ENCODE measurements around the gene BACH2.

DNA sequence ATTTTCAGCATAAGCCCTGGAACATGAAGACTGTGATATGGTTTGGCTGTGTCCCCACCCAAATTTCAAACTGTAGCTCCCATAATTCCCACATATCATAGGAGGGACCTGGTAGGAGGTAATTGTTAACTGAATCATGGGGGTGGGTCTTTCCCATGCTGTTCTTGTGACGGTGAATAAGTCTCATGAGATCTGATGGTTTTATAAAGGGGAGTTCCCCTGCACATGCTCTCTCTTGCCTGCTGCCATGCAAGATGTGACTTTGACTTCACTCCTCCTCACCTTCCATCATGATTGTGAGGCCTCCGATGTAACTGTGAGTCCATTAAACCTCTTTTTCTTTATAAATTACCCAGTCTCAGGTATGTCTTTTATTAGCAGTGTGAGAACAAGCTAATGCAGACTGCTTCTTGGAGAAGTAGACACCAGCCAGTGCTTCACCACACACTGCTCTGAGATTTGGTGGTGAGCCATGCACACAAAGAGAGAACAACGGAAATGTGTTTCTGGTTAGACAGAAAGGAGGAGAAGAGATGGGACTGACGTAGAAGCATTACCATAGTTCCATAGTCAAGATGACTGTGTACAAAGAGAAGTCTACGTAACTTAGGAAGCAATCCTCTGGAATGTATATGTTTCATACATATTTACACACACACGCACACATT lies 97.8 kb downstream of the BACH2 start:
- no peak for TF ChIP-seq POLR2AphosphoS5 (IDR thresholded peaks at IDR 0.05)
- TF ChIP-seq, protein P1, sequence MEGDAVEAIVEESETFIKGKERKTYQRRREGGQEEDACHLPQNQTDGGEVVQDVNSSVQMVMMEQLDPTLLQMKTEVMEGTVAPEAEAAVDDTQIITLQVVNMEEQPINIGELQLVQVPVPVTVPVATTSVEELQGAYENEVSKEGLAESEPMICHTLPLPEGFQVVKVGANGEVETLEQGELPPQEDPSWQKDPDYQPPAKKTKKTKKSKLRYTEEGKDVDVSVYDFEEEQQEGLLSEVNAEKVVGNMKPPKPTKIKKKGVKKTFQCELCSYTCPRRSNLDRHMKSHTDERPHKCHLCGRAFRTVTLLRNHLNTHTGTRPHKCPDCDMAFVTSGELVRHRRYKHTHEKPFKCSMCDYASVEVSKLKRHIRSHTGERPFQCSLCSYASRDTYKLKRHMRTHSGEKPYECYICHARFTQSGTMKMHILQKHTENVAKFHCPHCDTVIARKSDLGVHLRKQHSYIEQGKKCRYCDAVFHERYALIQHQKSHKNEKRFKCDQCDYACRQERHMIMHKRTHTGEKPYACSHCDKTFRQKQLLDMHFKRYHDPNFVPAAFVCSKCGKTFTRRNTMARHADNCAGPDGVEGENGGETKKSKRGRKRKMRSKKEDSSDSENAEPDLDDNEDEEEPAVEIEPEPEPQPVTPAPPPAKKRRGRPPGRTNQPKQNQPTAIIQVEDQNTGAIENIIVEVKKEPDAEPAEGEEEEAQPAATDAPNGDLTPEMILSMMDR (IDR thresholded peaks at IDR 0.05; ENCODE audit: poor library complexity, severe bottlenecking): no peak
- TF ChIP-seq MXI1 (conservative IDR thresholded peaks at IDR 0.05; ENCODE audit: poor library complexity, severe bottlenecking): no peak
- no peak for TF ChIP-seq RAD21 (conservative IDR thresholded peaks at IDR 0.05)
- TF ChIP-seq EP300 (conservative IDR thresholded peaks at IDR 0.05; ENCODE audit: poor library complexity, severe bottlenecking): no peak
- no peak for TF ChIP-seq EZH2 (IDR thresholded peaks at IDR 0.05; ENCODE audit: borderline replicate concordance, insufficient read depth, low read length, poor library complexity, severe bottlenecking)
- TF ChIP-seq TAF1 (IDR thresholded peaks at IDR 0.05; ENCODE audit: low read depth): no peak
- TF ChIP-seq, protein P2, sequence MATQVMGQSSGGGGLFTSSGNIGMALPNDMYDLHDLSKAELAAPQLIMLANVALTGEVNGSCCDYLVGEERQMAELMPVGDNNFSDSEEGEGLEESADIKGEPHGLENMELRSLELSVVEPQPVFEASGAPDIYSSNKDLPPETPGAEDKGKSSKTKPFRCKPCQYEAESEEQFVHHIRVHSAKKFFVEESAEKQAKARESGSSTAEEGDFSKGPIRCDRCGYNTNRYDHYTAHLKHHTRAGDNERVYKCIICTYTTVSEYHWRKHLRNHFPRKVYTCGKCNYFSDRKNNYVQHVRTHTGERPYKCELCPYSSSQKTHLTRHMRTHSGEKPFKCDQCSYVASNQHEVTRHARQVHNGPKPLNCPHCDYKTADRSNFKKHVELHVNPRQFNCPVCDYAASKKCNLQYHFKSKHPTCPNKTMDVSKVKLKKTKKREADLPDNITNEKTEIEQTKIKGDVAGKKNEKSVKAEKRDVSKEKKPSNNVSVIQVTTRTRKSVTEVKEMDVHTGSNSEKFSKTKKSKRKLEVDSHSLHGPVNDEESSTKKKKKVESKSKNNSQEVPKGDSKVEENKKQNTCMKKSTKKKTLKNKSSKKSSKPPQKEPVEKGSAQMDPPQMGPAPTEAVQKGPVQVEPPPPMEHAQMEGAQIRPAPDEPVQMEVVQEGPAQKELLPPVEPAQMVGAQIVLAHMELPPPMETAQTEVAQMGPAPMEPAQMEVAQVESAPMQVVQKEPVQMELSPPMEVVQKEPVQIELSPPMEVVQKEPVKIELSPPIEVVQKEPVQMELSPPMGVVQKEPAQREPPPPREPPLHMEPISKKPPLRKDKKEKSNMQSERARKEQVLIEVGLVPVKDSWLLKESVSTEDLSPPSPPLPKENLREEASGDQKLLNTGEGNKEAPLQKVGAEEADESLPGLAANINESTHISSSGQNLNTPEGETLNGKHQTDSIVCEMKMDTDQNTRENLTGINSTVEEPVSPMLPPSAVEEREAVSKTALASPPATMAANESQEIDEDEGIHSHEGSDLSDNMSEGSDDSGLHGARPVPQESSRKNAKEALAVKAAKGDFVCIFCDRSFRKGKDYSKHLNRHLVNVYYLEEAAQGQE (IDR thresholded peaks at IDR 0.05; ENCODE audit: borderline replicate concordance): no peak
- no peak for TF ChIP-seq SMC3 (conservative IDR thresholded peaks at IDR 0.05; ENCODE audit: poor library complexity)
